BLaER1 treated with 17β-estradiol and CSF1 and Interleukin-3, amounts not matched to agents 10 nM and 100 nM (cell line): ENCODE measurements around the gene PDE4B.

ENCODE experiments used
- H3K27ac ChIP-seq, 11 experiments: shearing (Covaris generic); formaldehyde crosslinking; 2 replicates each; pipeline ENCODE4 v1.8.1; 2022
- H3K27me3 ChIP-seq, 11 experiments: shearing (Covaris generic); formaldehyde crosslinking; 2 replicates each; pipeline ENCODE4 v1.8.1; 2022
- H3K36me3 ChIP-seq, 11 experiments: shearing (Covaris generic); formaldehyde crosslinking; 2 replicates each; pipeline ENCODE4 v1.8.1; 2022
- H3K4me1 ChIP-seq, 10 experiments: shearing (Covaris generic); formaldehyde crosslinking; 2 replicates each; pipeline ENCODE4 v1.8.1; 2022
- H3K4me2 ChIP-seq, 11 experiments: shearing (Covaris generic); formaldehyde crosslinking; 2 replicates each; pipeline ENCODE4 v1.8.1; 2022
- H3K4me3 ChIP-seq, 10 experiments: shearing (Covaris generic); formaldehyde crosslinking; 2 replicates each; pipeline ENCODE4 v1.8.1; 2022
- H3K9ac ChIP-seq, 11 experiments: shearing (Covaris generic); formaldehyde crosslinking; 2 replicates each; pipeline ENCODE4 v1.8.1; 2022
- H3K9me3 ChIP-seq, 11 experiments: shearing (Covaris generic); formaldehyde crosslinking; replicated peaks in 1 of 11; 2 replicates each; pipeline ENCODE4 v1.8.1; 2022
- H4K20me1 ChIP-seq, 11 experiments: shearing (Covaris generic); formaldehyde crosslinking; 2 replicates each; pipeline ENCODE4 v1.8.1; 2022
- Cebpa-rat ChIP-seq, 11 experiments: shearing (Covaris generic); IDR thresholded peaks; 2 replicates each; pipeline ENCODE4 v1.8.1; 2022

The PDE4B gene

DNA sequence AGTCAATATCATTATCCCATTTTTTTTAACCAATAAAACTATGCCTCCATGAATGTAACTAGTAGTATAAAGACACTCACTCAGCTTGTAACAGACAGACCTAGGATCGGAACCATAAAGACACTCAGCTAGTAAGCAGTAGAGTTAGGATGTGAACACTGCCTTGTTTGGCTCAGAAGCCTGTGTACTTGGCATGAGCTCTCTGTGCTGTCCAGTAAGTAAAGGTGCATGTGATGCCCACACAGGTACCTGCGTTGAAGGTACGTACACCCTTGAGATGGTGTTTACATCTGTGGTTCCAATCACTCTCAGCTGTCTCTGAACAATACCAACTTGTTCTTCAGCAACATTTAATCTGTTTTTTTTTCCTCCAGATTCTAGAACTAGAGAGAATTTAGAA is 489.1 kb downstream of the PDE4B start:
- no peak overlapping the region for H3K9ac ChIP-seq
- no peaks in the 10 kb centered on the region for H4K20me1 ChIP-seq
- H3K9me3 ChIP-seq = no peaks in the 10 kb centered on the region
- H3K4me1 ChIP-seq = peaks cover 0 to 38% (median 6%) of the 10 kb centered on the region in 10 experiments; a peak in 13 of 20 replicates
- H3K36me3 ChIP-seq = no peaks in the 10 kb centered on the region
- no peaks in the 10 kb centered on the region for H3K27me3 ChIP-seq
- H3K4me3 ChIP-seq = no peak overlapping the region
- no peak overlapping the region for H3K27ac ChIP-seq
- TF ChIP-seq Cebpa-rat (IDR thresholded peaks at IDR 0.05) = no peak
- 0 out of 22 replicates have a peak overlapping the region, but pooled peaks of 1 of the 11 experiments have one; percentile 0 for H3K4me2 ChIP-seq

DNA sequence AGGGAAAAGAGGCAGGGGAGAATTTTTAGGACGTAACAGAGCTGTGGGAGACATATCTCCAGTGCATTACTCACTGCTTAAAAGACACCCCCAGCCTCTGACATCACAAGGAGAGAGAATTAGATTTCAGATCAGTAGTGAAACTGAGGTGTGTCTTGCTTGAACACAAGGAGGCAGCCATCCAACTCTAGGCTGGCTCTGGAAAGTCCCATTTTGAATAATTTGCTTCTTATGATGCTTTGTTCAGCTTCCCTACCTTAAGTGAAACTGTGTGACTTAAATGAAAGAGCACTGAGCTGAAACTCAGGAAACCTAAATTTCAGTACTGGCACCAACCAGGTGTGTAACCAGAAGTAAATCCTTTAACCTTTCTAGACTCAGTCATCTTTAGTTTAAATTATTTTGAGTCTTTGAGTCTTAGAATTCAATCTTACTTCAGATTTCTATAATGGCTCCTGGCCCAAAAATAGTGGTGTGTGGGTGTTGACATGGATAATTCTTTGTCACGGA is 489.7 kb downstream of the PDE4B start:
- Histone ChIP-seq H3K4me3 (no peak overlapping the region), H3K4me2 (peak overlapping the region in 3 of 11 experiments; percentile 0 to 38 (median 9); a peak in 4 of 22 replicates), H3K27ac (no peak overlapping the region), H3K27me3 (no peaks in the 10 kb centered on the region), H3K9me3 (no peaks in the 10 kb centered on the region), H4K20me1 (no peaks in the 10 kb centered on the region), H3K9ac (no peak overlapping the region), H3K4me1 (peaks cover 0 to 32% (median 6%) of the 10 kb centered on the region in 10 experiments; a peak in 13 of 20 replicates), H3K36me3 (no peaks in the 10 kb centered on the region)
- TF ChIP-seq Cebpa-rat (IDR thresholded peaks at IDR 0.05) = no peak

DNA sequence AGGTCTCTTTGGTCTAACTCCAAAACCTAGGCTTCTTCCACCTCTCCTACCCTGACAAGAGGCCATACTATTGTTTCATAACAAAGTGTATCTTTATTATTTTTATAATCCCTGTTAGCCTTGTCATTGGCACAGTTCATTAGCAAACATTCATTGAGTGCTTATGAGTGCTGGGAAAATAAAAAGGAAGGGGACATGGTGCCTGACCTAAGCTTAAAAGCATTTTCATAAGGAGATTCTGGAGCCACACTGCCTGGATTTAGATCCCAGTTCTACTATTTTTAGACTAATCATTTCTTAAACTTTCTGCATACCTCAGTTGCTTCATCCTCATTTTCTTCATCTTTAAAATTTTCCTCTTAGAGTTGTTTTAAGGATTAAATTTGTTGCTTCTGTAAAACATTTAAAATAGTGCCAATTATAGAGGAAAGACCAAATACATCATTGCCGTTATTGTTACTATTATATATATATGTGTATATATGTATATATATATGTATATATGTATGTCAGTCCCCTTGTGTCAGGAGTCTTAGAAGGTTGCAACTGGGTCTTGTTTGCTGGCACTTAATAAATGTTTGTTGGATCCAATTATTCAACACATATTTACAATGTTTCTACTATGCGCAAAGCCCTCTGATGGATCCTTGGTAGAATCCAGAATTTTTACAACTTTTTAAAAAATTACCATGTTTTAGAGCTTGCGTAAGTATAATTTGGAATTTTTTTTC is 490.4 kb downstream of the PDE4B start:
- no peak for TF ChIP-seq Cebpa-rat (IDR thresholded peaks at IDR 0.05)
- Histone ChIP-seq H3K36me3 (no peaks in the 10 kb centered on the region), H4K20me1 (no peaks in the 10 kb centered on the region), H3K4me2 (peak overlapping the region in 2 of 11 experiments; percentile 0 to 38; a peak in 2 of 22 replicates), H3K9ac (no peak overlapping the region), H3K27me3 (no peaks in the 10 kb centered on the region), H3K27ac (no peak overlapping the region), H3K4me1 (peaks cover 0 to 25% (median 6%) of the 10 kb centered on the region in 10 experiments; a peak in 13 of 20 replicates), H3K4me3 (no peak overlapping the region), H3K9me3 (no peaks in the 10 kb centered on the region)

DNA sequence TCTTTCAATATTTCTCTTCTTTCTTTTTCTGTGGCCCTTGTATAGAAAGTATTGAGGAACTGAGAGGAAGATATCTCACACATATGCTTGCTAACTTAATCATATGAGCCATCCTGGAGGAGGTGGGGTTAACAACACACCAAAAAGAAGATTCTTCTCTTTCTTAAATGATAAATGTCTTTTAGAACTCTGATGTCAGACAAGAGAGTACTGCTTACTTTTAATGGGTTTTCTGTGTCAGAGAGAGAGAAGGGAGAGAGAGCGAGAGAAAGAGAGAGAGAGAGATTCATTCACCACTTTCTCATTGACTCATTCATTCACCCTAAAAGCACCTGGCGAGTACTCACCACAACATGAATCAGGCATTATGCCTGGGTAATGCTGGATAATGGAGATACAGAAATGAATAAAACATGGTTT is 490.9 kb downstream of the PDE4B start:
- Histone ChIP-seq H3K9me3 (no peaks in the 10 kb centered on the region), H3K4me2 (no peak overlapping the region), H3K27ac (no peak overlapping the region), H3K9ac (no peak overlapping the region), H3K4me1 (peaks cover 0 to 20% (median under 1%) of the 10 kb centered on the region in 10 experiments; a peak in 11 of 20 replicates), H4K20me1 (no peaks in the 10 kb centered on the region), H3K36me3 (no peaks in the 10 kb centered on the region), H3K27me3 (no peaks in the 10 kb centered on the region), H3K4me3 (no peak overlapping the region)
- TF ChIP-seq Cebpa-rat (IDR thresholded peaks at IDR 0.05) = no peak

DNA sequence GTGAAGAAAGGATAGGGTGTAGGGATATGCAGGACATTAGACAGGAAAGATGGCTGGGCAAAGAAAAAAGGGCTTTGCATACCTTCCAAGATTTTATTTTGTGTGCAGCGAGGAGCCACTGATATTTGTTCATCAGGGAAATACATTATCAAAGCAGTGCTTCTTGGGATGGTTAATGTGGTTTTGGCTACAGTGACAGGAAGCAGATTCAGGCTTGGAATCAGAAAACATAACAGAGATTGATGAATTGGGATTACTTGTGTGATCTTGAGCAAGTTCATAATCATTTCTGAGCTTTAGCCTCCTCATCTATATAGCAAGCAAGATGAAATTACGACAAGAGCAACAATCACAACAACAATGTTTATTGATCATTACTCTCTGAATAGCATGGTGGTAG is 492.1 kb downstream of the PDE4B start:
- H3K36me3 ChIP-seq = no peaks in the 10 kb centered on the region
- no peak overlapping the region for H3K27ac ChIP-seq
- no peak for TF ChIP-seq Cebpa-rat (IDR thresholded peaks at IDR 0.05)
- H3K9ac ChIP-seq = no peak overlapping the region
- H3K4me3 ChIP-seq = no peak overlapping the region
- no peaks in the 10 kb centered on the region for H3K9me3 ChIP-seq
- H4K20me1 ChIP-seq = no peaks in the 10 kb centered on the region
- H3K4me1 ChIP-seq = peaks cover 0 to 11% (median 0%) of the 10 kb centered on the region in 10 experiments; a peak in 4 of 20 replicates
- H3K27me3 ChIP-seq = no peaks in the 10 kb centered on the region
- H3K4me2 ChIP-seq = no peak overlapping the region

DNA sequence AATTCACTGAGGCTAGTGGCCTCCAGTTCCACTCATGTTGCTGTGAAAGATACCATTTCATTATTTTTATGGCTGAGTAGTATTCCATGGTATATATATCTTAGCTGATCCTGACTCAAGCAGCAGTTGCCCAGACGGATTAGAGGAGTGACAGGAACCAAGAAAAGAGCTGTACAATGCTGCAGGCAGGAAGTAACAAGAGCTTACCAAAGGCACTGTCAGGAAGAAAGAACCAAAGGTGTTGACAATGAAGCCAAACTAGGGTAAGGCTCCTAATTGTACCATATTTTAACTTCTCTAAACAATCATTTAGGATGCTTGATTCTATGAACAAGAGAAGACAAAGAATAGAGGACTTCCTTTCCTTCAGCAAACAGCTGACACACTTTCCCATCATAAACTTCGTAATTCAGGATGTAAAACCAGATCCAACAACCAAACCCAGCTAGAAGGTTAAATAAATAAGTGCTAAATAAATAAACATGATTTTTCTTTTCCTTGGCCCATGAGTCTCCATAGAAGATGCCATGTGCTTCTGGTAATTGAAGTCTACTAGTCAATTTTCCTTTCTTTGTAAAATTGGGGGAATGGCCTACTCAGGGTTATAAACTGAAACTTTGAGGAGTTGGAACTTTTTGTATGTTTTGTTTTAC is 493.0 kb downstream of the PDE4B start:
- no peak overlapping the region for H3K4me3 ChIP-seq
- peak overlapping the region in 1 of 11 experiments; percentile 24; a peak in 1 of 22 replicates for H3K4me2 ChIP-seq
- H3K9ac ChIP-seq = no peak overlapping the region
- peaks cover 0 to 14% (median 0%) of the 10 kb centered on the region in 10 experiments; a peak in 4 of 20 replicates for H3K4me1 ChIP-seq
- H3K9me3 ChIP-seq = no peaks in the 10 kb centered on the region
- no peaks in the 10 kb centered on the region for H3K36me3 ChIP-seq
- no peaks in the 10 kb centered on the region for H3K27me3 ChIP-seq
- H4K20me1 ChIP-seq = no peaks in the 10 kb centered on the region
- no peak for TF ChIP-seq Cebpa-rat (IDR thresholded peaks at IDR 0.05)
- no peak overlapping the region for H3K27ac ChIP-seq

DNA sequence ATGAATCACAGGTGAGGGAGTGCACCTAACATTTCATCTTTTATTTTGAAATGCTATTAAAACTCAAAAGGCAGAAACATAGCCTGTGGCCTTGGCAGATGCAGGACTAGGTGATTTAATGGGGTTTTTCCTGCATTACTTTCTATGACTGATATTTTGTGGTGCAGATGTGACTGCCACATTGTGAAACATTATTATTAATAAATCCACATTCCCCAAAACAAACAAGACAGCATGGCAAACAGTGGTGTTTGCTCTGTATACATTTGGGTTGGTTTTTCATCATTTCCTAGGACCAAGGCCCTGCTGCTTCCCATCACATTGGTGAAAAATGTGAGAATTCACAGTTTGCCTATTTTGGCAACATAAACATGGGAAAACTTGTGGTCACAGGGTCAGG is 493.6 kb downstream of the PDE4B start:
- Histone ChIP-seq H3K4me2 (no peak overlapping the region), H3K36me3 (no peaks in the 10 kb centered on the region), H3K4me3 (no peak overlapping the region), H3K4me1 (peaks cover 0 to 19% (median 0%) of the 10 kb centered on the region in 10 experiments; a peak in 7 of 20 replicates), H4K20me1 (no peaks in the 10 kb centered on the region), H3K9ac (no peak overlapping the region), H3K9me3 (no peaks in the 10 kb centered on the region), H3K27ac (no peak overlapping the region), H3K27me3 (no peaks in the 10 kb centered on the region)
- TF ChIP-seq Cebpa-rat (IDR thresholded peaks at IDR 0.05) = no peak

DNA sequence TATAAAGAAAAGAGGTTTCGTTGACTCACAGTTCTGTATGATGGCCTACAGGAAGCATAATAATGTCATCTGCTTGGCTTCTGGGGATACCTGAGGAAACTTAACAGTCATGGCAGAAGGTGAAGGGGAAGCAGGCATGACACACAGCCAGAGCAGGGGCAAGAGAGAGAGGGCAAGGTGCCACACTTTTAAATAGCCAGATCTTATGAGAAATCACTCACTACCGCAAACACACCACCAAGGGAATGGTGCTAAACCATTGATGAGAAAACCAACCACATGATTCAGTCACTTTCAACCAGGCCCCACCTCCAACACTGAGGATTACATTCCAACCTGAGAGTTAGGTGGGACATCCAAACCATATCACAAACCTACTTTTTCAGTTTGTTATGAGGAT is 495.4 kb downstream of the PDE4B start:
- Histone ChIP-seq H3K9me3 (no peaks in the 10 kb centered on the region), H3K36me3 (no peaks in the 10 kb centered on the region), H4K20me1 (no peaks in the 10 kb centered on the region), H3K27me3 (no peaks in the 10 kb centered on the region), H3K4me3 (no peak overlapping the region), H3K4me2 (no peak overlapping the region), H3K27ac (no peak overlapping the region), H3K9ac (no peak overlapping the region), H3K4me1 (peaks cover 0 to 16% (median 0%) of the 10 kb centered on the region in 10 experiments; a peak in 6 of 20 replicates)
- TF ChIP-seq Cebpa-rat (IDR thresholded peaks at IDR 0.05) = no peak

DNA sequence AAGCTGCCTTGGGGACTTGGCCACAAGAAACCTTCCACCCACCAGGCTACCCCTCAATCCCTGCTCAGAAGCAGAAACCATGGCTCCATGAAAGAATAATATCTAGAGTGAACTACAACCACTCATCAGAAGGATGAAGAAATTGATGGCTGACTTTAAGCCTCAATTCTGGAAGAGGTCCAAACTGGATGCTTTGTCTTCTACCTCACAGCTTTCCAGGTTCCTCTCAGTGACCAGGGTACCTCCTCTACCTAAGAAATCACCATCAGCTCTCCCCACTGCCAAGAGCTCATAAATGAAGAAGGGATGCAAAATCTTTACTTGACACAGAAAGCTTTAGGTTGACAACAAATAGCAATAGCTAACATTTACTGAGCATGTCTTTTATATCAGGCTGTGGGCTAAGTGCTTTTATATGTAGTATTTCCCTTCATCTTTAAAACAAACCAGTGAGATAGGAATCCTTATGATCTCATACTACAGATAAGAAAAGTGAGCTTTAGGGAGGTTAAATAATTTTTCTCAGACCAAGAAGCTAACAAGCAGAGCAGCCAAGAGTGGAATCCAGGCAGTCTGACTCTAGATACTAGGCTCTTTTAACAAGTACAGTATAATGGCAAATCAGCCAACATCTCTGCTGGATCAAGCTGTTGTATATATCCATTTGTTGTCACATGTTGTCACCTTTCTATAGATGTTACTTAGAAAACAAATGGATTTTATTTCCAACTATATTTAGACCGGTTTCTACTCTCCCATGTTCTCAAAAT is 498.3 kb downstream of the PDE4B start:
- H3K4me3 ChIP-seq = no peak overlapping the region
- no peak overlapping the region for H3K9ac ChIP-seq
- peaks cover 0 to 20% (median 0%) of the 10 kb centered on the region in 10 experiments; a peak in 6 of 20 replicates for H3K4me1 ChIP-seq
- H3K36me3 ChIP-seq = no peaks in the 10 kb centered on the region
- no peak overlapping the region for H3K27ac ChIP-seq
- no peaks in the 10 kb centered on the region for H3K9me3 ChIP-seq
- TF ChIP-seq Cebpa-rat (IDR thresholded peaks at IDR 0.05) = no peak
- no peaks in the 10 kb centered on the region for H4K20me1 ChIP-seq
- H3K4me2 ChIP-seq = peak overlapping the region in 3 of 11 experiments; percentile 13 to 35 (median 22); a peak in 4 of 22 replicates
- H3K27me3 ChIP-seq = no peaks in the 10 kb centered on the region
